ENCODE data around the gene MYOZ3. TPM values are rescaled to one million over a fixed set of nuclear protein-coding genes. Genes with fewer than 3 reads are reported as not detected.

The MYOZ3 gene, protein sequence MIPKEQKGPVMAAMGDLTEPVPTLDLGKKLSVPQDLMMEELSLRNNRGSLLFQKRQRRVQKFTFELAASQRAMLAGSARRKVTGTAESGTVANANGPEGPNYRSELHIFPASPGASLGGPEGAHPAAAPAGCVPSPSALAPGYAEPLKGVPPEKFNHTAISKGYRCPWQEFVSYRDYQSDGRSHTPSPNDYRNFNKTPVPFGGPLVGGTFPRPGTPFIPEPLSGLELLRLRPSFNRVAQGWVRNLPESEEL
- total RNA-seq: 0.22 and 0.40 TPM in 2 replicates

DNA sequence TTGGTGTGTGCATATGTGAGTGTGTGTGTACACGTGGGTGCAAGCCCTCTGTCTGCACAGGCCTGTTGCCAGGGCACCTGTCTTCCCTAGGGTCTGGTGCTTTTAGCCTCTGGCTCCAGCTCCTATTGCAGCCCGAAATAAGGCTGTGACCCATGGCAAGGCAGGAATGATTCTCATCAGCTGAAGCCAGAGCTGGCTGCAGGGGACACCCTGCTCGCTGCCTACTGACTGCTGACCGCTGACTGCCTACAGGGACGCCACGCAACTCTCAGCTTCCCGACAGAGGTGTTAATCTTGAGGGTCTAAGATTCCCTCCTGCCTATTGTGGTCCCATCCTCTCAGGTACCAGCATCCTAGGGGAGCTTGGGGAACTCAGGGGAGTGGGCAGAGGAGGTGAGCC is at the start of gene MYOZ3:
Gene MYOZ3 (plus strand): TSS at position 166 of the 400 bp plus-strand sequence. CDS start 1,691 bp downstream, outside the sequence.
- DNase-seq (ENCODE audit: low read depth in 2 of 2): no peak

DNA sequence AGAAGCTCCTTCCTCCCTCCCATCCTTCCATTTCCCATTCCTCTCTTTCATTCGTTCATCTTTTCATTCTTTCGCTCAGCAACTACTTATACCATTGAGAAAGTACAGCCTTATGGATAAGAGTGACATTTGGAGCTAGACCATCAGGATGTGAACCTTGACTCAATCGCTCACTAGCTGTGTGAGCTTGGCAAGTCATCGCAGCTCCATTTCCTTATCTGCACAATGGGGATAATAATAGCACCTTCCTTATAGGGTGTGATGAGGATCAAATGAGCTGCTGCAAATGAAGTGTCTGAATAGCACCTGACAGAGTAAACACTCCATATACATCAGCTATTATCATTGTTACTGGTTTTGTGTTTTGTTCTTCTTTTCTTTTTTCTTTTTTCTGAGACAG is 48.6 kb upstream of the MYOZ3 start:
- DNase-seq (ENCODE audit: low read depth in 2 of 2): peak; percentile 89 to 92

DNA sequence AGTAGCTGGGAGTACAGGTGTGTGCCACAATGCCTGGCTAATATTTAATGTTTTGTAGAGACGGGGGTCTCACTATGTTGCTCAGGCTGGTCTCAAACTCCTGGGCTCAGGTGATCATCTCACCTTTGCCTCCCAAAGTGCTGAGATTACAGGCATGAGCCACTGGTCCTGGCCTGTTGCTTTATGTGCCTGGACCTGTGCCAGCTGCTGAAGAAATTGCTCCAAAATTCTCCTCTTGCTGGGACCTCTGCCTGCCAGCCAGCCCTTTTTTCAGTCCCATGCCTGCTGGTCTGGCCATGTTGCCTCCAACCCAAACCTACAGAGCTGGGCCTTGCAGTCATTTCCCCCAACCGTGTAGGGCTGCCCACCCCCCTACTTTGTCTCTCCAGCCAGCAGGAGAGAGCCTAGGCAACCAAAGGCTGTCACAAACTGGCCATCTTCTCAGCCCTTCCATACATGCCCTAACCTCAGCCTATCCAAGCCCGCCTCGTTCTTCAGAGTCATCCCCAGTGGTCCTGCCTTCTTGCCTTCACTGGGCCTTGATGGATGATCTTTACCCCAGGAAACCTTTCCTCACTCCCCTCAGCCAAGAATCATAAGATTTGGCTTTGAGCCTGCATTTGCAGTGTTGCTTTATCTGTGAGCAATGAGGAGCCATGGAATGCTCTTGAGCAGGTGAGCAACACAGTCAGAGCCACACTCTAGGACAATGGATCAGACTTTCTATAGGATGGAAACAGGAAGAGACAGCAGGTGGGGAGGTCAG is 48.0 kb upstream of the MYOZ3 start:
- no peak for DNase-seq (ENCODE audit: low read depth in 2 of 2)

DNA sequence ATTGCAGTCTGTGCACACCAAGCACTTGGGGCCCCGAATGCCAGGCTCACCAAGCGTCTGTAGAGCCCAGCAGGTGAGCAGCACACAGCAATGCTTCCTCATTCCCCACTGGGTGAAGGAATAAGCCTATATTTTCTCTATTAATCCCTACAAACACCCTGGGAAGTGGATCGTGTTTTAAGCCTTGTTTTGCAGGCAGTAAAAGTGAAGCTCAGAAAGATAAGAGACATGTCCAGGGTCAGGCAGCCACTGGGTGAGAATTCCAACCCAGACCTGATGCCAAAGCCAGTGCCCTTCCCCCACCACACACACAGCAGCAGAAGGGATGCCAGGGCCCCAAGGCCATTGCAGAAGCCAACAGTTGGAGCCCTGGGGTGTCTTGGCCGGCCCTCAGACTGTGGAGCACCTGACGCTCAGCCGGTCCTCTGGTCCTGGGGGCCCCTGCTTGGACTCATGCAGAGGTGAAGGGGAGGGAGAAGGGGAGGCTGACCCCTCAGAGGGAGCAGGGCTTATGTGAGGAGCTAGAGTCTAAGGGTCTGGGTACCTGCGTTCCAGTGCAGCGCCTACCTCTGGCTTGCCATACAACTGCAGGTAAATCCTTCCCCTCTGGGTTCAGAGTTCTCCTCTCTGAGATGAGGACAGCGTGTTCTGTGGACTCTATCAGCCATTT is 46.9 kb upstream of the MYOZ3 start:
- DNase-seq (ENCODE audit: low read depth in 2 of 2): no peak

DNA sequence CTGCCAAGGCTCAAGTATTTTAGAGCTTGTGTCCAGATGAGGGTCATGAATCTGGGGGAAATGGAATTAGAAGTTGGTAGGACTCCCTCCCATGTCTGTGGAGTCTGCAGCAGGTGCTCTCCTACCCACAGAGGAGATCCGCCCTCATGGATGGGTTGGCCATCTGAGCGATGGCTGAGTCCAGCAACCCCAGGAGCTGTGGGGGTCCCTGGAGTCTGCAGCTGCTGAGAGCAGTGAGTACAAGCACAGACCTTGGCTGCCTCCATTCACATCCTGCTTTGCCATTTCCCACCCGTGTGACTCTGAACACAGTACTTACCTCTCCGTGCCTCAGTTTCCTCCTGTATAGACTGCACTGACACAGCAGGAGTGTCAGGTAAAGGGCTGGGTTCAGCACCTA is 46.4 kb upstream of the MYOZ3 start:
- no peak for DNase-seq (ENCODE audit: low read depth in 2 of 2)

DNA sequence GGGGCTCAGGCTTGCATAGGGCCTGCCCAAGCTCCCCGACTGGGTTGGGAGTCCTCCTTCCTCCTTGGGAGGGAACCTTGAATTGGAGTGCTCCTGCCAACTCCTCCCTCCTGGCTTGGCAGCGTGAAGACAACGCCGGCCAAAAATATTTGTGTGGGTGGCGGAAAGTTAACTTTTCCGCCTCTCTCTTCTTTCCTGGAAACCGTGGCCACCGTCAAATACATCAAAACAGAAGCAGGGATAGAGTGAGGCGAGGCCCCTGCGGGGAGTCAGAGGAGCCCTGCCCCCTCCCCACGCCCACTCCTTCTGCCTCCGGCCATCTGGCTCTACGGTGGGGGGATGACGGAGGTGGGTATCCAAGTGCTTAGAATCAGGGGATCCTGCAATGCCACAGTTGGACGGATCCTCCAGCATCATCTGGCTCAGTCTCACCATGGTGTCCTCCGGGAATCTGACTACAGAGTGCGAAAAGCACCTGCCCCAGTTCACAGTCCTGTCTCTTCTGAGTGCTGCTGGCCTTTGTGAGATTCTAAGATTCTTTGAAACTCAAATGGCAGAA is 45.8 kb upstream of the MYOZ3 start:
- peak; percentile 68 to 91 for DNase-seq (ENCODE audit: low read depth in 2 of 2)

DNA sequence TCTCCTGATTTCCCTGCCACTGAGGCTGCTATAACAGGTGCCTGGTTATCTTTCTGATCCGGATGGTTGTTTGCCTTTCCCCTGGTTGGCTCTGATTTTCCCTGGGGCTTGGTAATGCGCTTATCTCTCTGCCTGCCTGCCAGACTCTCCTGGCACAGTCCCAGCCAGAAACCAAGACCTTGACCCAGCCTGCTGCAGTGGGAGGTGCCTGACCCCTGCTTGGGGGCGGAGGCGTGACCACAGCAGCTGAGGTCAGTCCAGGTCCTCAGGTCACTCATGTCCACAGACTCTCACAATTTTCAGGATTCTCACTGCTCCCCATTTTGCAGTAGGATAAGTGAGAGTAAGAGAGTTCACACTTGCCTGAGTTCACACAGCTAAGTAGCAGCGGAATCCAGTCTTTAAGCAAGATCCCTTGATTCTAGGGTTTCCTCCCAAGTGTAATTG is 45.0 kb upstream of the MYOZ3 start:
- DNase-seq (ENCODE audit: low read depth in 2 of 2): peak; percentile 35 to 90

DNA sequence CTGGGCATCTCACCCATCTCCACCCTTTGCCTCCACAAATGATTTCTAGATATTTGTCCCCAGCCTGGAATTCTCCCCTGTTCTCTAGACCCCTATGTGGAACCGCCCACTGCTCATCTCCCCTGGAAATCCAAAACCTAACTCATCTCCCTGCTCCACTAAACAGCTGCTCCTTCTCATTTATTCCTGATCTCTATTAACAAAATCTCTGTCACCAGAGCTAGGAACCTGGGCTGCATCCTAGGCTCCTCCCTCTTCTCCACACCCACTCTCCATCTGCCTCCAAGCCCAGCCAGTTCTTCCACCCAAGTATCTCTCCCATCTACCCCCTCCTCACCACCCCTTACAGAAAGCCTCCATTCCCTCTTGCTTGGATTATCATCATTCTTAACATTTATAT is 44.5 kb upstream of the MYOZ3 start:
- no peak for DNase-seq (ENCODE audit: low read depth in 2 of 2)

DNA sequence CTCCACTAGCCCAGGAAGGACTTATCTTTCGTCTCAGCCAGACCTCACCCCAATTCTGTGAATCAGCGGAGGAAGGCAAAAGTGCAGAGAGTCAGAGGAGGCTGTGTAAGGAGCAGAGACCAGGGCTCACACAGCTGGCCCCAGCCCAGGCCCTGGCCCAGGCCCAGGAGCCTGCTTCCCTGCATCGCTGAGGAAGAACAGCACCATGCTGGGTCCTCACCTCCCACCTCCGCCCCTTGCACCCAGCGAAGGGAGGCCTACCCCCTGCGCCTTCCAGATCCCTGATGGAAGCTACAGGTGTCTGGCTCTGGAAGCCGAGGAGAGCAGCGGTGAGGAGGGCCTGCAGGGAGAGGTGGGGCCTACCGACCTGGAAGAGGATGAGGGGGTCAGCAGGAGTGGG is 42.9 kb upstream of the MYOZ3 start:
- no peak for DNase-seq (ENCODE audit: low read depth in 2 of 2)

DNA sequence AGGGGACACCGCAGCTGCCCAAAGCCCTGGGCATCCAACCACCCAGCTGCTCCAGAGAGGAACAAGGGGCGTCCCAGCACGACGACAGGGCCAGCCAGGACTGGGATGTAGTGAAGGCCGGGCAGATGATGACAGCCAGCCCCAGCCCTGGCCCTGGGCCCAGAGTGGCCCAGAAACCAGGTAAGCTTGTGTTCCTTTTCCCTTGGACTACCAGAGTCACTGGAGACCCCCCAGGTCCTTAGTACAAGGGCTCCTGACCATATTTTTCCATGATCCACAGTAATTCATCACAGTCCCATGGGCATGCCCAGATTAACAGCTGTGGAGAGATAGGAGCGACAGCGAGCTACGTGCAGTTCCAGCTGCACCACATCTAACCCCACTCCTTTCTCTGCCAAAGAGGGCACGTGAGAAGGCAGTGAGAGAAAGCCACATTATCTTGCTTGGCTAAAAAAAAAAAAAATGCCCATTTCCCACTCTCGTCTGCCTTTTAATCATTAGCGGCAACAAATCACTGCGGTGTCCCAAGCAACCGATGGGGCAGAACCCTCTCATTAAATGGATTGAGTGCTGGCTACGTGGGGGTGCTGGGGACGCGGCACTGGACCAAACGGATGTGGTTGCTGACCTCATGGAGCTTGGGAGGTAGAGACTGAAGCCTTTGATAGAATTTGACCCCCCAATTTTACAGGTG is 42.3 kb upstream of the MYOZ3 start:
- DNase-seq (ENCODE audit: low read depth in 2 of 2): peak; percentile 49 to 96

DNA sequence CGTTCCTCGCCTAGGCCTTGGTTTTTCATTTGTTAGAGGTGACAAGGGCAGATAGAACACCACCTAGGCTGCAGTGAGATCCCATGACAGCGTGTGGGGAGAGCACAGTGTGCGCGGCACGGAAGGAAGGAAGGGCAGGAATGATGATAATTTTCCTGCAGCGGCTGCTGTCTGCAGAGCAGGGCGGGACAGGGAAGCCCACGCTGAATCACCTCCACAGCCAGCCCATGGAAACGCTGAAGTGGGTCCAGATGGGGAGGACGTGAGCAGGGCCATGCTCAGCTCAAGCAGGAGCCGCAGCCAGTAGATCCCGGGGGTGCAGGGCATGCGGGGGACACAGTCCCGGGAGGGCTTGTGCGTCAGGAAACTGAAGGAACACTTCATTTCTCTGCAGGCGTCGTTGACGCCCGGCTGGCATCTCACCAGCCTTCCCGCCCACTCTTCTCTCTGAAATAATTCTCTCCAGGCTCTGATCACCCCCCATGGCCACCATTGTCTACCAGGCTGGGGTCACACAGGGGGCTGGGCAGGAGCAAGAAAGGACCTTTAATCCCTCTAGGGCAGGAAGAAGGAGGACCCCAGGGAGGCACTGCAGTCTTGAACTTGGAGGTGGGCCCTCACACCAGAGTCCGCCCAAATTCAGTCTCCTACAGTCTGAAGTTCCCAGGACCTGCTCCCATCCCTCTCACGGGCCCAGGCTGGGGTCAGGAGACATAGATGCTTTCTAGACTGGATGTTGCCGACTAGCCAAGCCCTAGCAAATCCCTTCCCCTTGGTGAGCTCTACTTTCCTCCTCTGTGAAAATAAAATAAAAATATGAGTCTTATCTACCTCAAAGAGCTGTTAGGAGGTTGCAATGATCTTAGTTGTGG is 41.5 kb upstream of the MYOZ3 start:
- peak; percentile 83 to 97 for DNase-seq (ENCODE audit: low read depth in 2 of 2)

DNA sequence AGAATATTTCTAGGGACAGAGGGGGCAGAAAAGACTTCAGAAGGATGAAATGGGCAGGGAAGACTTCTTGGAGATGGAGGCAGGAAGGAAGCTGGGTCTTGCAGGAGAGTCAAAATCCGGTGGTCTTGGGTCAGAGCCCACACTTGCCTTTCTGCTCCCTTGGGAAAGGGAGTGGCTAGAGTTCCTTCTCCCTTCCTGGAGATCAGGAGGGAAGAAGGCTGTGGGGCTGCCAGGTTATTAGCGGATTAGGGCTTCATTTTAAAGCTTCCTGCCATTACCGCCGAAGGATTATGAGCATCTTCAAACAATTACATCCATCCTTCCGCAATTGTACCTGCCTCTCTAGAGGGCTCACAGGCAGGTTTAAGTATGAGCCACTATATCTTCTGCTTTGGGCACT is 39.8 kb upstream of the MYOZ3 start:
- DNase-seq (ENCODE audit: low read depth in 2 of 2): no peak

DNA sequence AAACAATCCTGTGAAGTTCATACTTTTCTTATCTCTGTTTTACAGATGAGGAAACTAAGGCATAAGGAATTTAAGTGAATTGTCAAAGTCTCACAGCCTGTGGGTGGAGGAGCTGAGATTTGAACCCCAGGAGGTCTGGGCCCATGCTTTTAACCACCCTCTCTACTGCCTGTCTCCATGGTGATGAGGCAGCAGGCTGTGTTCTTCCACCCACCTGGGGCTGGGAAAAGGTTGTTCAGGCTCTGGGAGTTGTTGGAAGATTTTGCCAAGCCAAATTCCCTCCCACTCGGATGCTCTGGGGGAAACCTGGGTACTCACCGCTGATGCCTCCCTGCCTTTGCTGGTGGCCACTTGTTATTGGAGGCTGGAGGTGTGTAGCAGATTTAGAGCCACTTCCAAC is 38.9 kb upstream of the MYOZ3 start:
- no peak for DNase-seq (ENCODE audit: low read depth in 2 of 2)

DNA sequence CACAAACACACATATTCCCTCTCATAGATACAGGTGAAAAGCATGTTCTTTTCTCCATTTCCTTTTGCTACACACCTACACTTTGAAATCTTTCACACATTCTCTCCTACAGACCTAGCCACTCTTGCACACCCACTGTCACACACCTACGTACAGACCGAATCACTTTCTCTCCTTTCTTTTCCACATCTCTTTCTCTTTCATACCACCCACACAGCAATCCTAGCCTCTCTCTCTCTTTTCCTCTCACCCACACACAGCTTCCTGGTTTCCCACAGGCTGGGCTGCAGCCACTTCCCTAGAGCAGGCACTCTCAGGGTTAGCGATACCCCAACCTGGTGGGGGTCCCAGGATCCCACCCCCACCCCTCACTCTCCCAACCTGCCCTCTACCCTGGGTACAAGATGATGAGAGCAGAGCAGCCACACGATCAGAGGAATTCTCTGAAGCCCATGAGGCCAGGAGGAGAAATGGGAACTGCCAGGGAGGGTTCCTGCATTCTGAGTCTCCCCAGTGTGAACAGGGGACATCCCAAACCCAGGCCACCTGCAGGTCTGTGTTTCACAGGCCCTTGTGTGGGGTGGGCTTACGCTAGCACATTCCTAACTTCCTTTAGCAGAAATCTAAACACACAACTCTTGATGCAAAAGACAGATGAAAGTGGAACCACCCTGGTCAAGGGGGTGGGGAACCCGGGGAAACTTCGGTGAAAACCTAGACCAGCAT is 37.7 kb upstream of the MYOZ3 start:
- DNase-seq (ENCODE audit: low read depth in 2 of 2): no peak

DNA sequence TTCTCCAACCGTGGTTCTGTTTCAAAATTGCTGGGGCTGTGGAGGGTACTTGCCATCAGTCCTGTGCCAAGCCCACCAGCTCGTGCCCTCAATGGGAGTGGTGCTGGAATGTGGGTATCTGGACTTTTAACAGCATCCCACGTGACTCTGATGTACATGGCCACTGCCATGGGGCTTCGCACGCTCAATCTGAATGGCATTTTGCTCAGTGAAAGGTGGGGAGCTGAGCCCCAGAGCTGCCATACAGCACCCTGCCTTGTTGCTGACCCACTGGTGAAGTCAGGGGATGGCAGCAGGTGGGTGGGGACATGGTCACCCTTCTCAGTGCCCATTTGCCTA is 37.2 kb upstream of the MYOZ3 start:
- no peak for DNase-seq (ENCODE audit: low read depth in 2 of 2)

DNA sequence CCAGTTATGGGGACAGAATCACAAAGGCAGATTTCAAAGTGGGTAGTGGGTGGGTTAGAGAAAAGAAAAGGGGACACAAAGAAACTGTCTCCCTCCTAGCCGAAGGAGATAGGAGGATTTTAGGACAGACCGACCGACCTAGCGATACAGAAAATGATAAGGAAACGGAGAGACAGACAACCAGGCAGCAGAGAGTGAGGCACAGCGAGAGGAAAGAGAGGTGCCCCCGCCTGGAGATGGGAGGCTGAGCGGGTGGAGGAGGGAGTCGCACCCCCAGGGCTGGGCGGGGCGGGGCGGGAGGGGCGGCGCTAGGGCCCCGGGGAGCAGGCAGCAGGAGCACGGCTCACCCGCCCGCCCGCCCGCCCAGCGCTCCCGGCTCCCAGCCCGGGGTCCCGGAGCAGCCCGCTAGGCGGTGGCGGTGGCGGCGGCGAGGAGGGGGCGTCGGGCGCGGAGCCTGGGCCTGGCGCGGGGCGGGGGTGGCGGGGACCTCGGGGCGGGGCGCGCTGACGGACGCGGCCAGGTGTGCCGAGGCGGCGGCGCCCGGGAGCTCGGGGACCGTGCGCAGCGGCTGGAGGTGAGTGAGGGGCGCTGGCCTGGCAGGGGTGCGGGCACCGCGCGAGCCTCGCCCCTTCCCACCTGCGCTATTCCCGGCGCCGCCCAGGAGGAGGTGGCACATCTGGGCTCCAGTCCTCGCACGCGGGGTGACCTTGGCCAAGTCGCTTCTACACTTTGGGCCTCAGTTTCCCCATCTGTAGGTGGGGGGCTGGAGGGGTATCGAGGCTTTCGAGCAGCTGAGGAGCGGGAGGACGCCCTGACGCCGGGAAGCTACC is 36.5 kb upstream of the MYOZ3 start:
- DNase-seq (ENCODE audit: low read depth in 2 of 2): peak; percentile 44 to 57

DNA sequence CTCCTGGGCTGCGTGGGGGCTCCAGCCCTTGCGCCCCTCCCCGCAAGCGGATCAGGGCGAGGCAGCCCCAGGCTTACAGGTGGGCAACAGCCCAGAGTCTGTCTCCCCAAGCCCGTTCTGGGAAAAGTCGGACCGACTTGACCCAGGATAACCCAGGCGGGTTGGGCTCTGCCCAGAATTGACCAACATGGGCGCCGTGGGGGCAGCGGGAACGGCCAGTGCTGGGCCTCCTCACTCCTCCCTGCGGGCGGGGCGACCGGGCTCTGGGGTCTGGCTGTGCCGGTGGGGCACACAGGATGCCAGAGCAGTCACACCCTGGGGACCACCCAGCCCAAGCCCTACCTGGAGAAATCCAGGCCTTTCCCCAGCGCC is 35.9 kb upstream of the MYOZ3 start:
- no peak for DNase-seq (ENCODE audit: low read depth in 2 of 2)

DNA sequence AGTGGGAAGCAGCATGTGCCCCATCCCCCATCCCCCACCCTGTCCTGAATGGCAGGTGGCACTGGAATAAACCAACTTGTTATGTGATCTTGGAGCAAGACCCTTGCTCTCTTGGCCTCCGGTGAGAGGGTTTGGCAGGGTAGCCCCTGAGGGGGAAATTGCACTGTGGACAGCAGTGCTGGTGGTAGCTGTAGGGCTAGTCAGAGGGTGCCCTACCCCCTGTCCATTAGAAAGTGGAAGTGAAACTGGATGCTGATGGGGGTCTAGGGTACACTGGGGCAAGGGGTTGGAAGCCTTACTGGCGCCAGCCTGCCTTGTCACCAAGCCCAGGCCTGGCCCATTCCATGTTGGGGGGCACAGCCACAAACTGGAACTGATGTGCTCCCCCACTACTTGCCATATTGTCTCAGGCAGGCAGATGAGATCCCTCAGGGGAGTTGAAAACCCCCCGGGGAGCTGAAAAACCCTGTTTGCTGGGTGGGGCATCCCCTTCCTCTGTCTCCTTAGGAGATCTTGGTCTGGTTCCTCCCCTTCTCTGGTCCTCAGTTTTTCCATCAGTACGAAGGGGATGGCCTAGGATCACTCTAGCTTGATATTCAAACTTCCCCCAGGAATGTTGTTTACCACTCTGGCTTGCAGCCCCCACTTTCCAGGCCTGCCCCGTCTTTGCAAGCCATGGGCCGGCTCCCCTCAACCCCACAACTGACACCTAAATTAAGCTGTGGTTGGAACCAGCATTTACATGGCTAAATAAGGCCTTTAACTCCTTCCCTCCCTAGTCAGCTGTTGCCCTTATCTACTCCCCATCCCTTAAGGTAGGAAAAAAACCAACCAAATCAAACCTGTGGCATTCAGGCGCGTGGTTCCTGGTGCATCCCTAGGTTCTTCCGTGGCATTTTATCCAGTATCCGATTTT is 35.0 kb upstream of the MYOZ3 start:
- peak; percentile 40 to 61 for DNase-seq (ENCODE audit: low read depth in 2 of 2)
